ENCODE results near the gene USP38. TPM values are rescaled to one million over a fixed set of nuclear protein-coding genes. Genes with fewer than 3 reads are reported as not detected.
"Not testable (repeated sequence)": the region's sequence is repeated elsewhere in the genome, so short reads cannot be mapped to it uniquely, and the experiment has no call there.

USP38 gene
- total RNA-seq, 2 donors from 2014 or later: 11.7 to 14.2 TPM

DNA sequence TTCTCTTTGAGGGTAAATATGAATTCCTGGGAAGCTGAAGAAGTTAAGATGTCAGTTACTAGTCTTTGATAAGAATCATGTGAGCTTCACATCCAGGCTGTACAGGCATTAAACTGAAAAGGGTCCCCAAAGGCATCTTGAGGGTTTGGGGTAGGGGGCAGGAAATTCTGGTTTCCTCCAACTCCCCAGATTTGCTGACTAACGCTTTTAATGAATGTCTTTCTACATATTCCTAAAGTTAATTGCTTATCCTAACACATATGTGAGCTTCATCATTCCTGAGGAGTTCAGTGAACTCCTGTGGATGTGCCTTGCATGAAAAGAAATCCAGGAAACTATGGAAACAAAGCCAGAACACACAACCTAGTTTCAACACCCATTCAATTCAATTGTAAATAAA lies 78.1 kb downstream of the USP38 start:
- no peak overlapping the region for H3K27ac ChIP-seq
- H3K27me3 ChIP-seq: no peaks in the 10 kb centered on the region
- 0 to 48% methylated on average over 1 of the region's 1 CpG for WGBS, 2 donors
- H3K36me3 ChIP-seq (replicated peaks in 1 of 2; ENCODE audit: insufficient read depth in 1 of 2, low read depth in 2 of 2): no peaks in the 10 kb centered on the region
- no peak for ATAC-seq
- no peaks in the 10 kb centered on the region for H3K4me1 ChIP-seq
- intact Hi-C loops (cut with DNase I): no loop called here
- DNase-seq: no peak
- TF ChIP-seq, protein P1, sequence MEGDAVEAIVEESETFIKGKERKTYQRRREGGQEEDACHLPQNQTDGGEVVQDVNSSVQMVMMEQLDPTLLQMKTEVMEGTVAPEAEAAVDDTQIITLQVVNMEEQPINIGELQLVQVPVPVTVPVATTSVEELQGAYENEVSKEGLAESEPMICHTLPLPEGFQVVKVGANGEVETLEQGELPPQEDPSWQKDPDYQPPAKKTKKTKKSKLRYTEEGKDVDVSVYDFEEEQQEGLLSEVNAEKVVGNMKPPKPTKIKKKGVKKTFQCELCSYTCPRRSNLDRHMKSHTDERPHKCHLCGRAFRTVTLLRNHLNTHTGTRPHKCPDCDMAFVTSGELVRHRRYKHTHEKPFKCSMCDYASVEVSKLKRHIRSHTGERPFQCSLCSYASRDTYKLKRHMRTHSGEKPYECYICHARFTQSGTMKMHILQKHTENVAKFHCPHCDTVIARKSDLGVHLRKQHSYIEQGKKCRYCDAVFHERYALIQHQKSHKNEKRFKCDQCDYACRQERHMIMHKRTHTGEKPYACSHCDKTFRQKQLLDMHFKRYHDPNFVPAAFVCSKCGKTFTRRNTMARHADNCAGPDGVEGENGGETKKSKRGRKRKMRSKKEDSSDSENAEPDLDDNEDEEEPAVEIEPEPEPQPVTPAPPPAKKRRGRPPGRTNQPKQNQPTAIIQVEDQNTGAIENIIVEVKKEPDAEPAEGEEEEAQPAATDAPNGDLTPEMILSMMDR (IDR thresholded peaks at IDR 0.05): no peak
- TF ChIP-seq POLR2A (IDR thresholded peaks at IDR 0.05): no peak
- peaks cover 0 to 6% (median 0%) of the 10 kb centered on the region in 3 donors for H3K9me3 ChIP-seq
- no peak overlapping the region for H3K4me3 ChIP-seq

DNA sequence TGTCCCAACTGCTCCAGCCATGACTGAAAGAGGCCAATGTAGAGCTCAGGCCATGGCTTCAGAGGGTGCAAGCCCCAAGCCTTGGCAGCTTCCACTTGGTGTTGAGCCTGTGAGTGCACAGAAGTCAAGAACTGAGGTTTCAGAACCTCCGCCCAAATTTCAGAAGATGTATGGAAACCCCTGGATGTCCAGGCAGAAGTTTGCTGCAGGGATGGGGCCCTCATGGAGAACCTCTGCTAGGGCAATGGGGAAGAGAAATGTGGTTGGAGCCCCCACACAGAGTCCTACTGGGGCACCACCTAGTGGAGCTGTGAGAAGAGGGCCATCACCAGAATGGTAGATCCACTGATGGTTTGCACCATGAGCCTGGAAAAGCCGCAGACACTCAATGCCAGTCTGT lies 83.0 kb downstream of the USP38 start:
- H3K9me3 ChIP-seq; H3K4me1 ChIP-seq; intact Hi-C loops (cut with DNase I); H3K27me3 ChIP-seq; H3K4me3 ChIP-seq; DNase-seq; H3K27ac ChIP-seq; ATAC-seq; H3K36me3 ChIP-seq (replicated peaks in 1 of 2; ENCODE audit: insufficient read depth in 1 of 2, low read depth in 2 of 2): not testable (repeated sequence)
- WGBS, 2 donors: 94 to 96% methylated on average over 2 of the region's 2 CpGs

DNA sequence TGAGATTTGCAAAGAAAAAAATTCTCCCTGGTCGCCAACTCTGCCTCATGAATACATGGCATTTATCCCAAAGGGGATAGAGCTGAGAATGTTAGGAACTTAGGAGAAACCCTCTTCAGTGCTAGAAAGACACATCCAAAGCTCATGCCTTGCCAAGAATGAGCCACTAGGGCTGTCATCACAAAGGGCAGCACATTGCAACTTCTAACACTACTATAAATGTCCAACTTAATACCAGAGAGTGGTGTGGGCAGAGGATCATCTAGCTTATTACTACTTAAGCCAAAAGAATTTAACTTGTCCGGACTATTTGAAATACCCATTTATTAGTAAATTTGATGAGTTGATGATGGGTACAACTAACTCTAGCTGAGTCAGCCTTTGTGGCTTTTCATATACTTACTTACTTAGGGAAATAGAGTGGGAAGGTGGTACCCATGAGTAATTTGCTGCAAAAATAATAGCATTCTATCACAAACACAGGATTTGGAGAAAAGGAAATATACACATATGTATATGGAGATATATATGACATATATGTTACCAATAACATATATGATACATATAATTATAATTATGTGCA lies 85.6 kb downstream of the USP38 start:
- H3K9me3 ChIP-seq: peaks cover 0 to 9% (median 0%) of the 10 kb centered on the region in 3 donors
- H3K36me3 ChIP-seq (replicated peaks in 1 of 2; ENCODE audit: insufficient read depth in 1 of 2, low read depth in 2 of 2): no peaks in the 10 kb centered on the region
- H3K27ac ChIP-seq: no peak overlapping the region
- ATAC-seq: no peak
- 79 to 81% methylated on average over 2 of the region's 2 CpGs for WGBS, 2 donors
- H3K4me1 ChIP-seq: no peaks in the 10 kb centered on the region
- intact Hi-C loops (cut with DNase I): no loop called here
- no peak for TF ChIP-seq POLR2A (IDR thresholded peaks at IDR 0.05)
- TF ChIP-seq, protein P1 (IDR thresholded peaks at IDR 0.05): no peak
- no peak for DNase-seq
- no peak overlapping the region for H3K4me3 ChIP-seq
- H3K27me3 ChIP-seq: no peaks in the 10 kb centered on the region

Other genes starting within 250 kb of the USP38 start
- 10 to 100 TPM; 13.0 to 26.0 TPM for gene GAB1, start 152.0 kb downstream of the USP38 start, total RNA-seq